SK-N-SH (cell line): ENCODE data around the gene GRXCR2. TPM values are rescaled to one million over a fixed set of nuclear protein-coding genes. Genes with fewer than 3 reads are reported as not detected.

Experiments used
- CTCF ChIA-PET: fragments of 300-600, 350-600 bp; formaldehyde crosslinking; extraction: SDS; loops from one replicate; lab custom pipeline; 2021; lab: Yijun Ruan, JAX
- POLR2A ChIA-PET: fragments of 350-600 bp; sonication (Branson Sonifier 250); formaldehyde crosslinking; extraction: SDS; loops from one replicate; lab custom pipeline; 2020; ENCODE audit warnings: antibody characterized with exemption, inconsistent platforms; lab: Yijun Ruan, JAX
- DNase-seq: peaks from one replicate; pipeline ENCODE4 v3.0.0; 2012
- H2AFZ ChIP-seq: fragments of 200-600 bp; sonication (generic); 2 replicates; pipeline ENCODE4 v1.8.1; 2016; ENCODE audit warnings: antibody characterized with exemption, mild to moderate bottlenecking, low read depth
- H3F3A ChIP-seq: fragments of 200-600 bp; sonication (generic); replicated peaks from 2 replicates; pipeline ENCODE3; 2016; ENCODE audit warnings: antibody characterized with exemption, mild to moderate bottlenecking; ENCODE audit not compliant: insufficient read depth
- H3K27ac ChIP-seq, 2 experiments: fragments of 200-500 bp in 1 of 2; fragments of 200-600 bp in 1 of 2; sonication (Bioruptor generic) in 1 of 2; sonication (generic), shearing (Covaris generic) in 1 of 2; 2 replicates each; pipeline versions ENCODE4 v1.5.1 to v1.6.1; 2014 to 2016; ENCODE audit warnings: low read depth in 2 of 2, inconsistent platforms in 1 of 2, low read length in 1 of 2, mild to moderate bottlenecking in 1 of 2, mixed read lengths in 1 of 2
- H3K27me3 ChIP-seq: fragments of 200-600 bp; sonication (generic), shearing (Covaris generic); 2 replicates; pipeline ENCODE4 v1.6.1; 2016; ENCODE audit warnings: mixed run types; ENCODE audit not compliant: insufficient read depth
- H3K36me3 ChIP-seq, 2 experiments: fragments of 200-500 bp in 1 of 2; fragments of 200-600 bp in 1 of 2; sonication (Bioruptor generic) in 1 of 2; sonication (generic) in 1 of 2; replicated peaks in 1 of 2; 2 replicates each; pipeline versions ENCODE3 to v1.5.1; 2014 to 2016; ENCODE audit warnings: low read length in 1 of 2, mild to moderate bottlenecking in 1 of 2; ENCODE audit not compliant: insufficient read depth in 2 of 2, control insufficient read depth in 1 of 2
- H3K4me1 ChIP-seq, 2 experiments: fragments of 200-500 bp in 1 of 2; fragments of 200-600 bp in 1 of 2; sonication (Bioruptor generic) in 1 of 2; sonication (generic), shearing (Covaris generic) in 1 of 2; 2 replicates each; pipeline versions ENCODE4 v1.5.1 to v1.6.1; 2014 to 2016; ENCODE audit warnings: low read depth in 1 of 2, low read length in 1 of 2, mixed run types in 1 of 2; ENCODE audit not compliant: insufficient read depth in 2 of 2, control insufficient read depth in 1 of 2
- H3K4me2 ChIP-seq: fragments of 200-600 bp; sonication (generic), shearing (Covaris generic); 2 replicates; pipeline ENCODE4 v1.6.1; 2017; ENCODE audit warnings: mixed run types
- H3K4me3 ChIP-seq, 2 experiments: fragments of 200-500 bp in 1 of 2; fragments of 200-600 bp in 1 of 2; sonication (Bioruptor generic) in 1 of 2; sonication (generic), shearing (Covaris generic) in 1 of 2; 2 replicates each; pipeline versions ENCODE4 v1.5.1 to v1.8.1; 2014 to 2016; ENCODE audit warnings: low read depth in 2 of 2, inconsistent platforms in 1 of 2, low read length in 1 of 2, mild to moderate bottlenecking in 1 of 2, mixed read lengths in 1 of 2, moderate library complexity in 1 of 2
- H3K79me2 ChIP-seq: fragments of 200-600 bp; sonication (generic); 2 replicates; pipeline ENCODE4 v1.8.1; 2017; ENCODE audit warnings: mild to moderate bottlenecking; ENCODE audit not compliant: insufficient read depth
- H3K9ac ChIP-seq: fragments of 200-600 bp; sonication (generic); 2 replicates; pipeline ENCODE4 v1.6.1; 2017; ENCODE audit warnings: mixed run types
- H3K9me2 ChIP-seq: fragments of 200-600 bp; sonication (generic); 2 replicates; pipeline ENCODE4 v1.6.1; 2017; ENCODE audit warnings: mixed run types
- H3K9me3 ChIP-seq: fragments of 200-600 bp; sonication (generic); 2 replicates; pipeline ENCODE4 v1.6.1; 2017; ENCODE audit warnings: mixed run types, mild to moderate bottlenecking, moderate library complexity
- H4K20me1 ChIP-seq: fragments of 200-600 bp; sonication (generic); 2 replicates; pipeline ENCODE4 v1.6.1; 2017; ENCODE audit warnings: mild to moderate bottlenecking, mixed run types; ENCODE audit not compliant: insufficient read depth
- CTCF ChIP-seq: fragments of 200-600 bp; sonication (generic); IDR thresholded peaks from 2 replicates; pipeline ENCODE4 v1.6.1; 2017; ENCODE audit warnings: antibody characterized with exemption, mild to moderate bottlenecking, moderate library complexity
- FOSL2 ChIP-seq: IDR thresholded peaks from 2 replicates; pipeline ENCODE4 v1.4.0; 2012; ENCODE audit warnings: low read depth, mild to moderate bottlenecking, moderate library complexity, borderline replicate concordance
- FOXJ3 ChIP-seq: sonication (generic); formaldehyde crosslinking; IDR thresholded peaks from 2 replicates; pipeline ENCODE4 v1.5.1; 2020; ENCODE audit warnings: mild to moderate bottlenecking, missing genetic modification reagents
- JUND ChIP-seq: IDR thresholded peaks from 2 replicates; pipeline ENCODE4 v1.4.0; 2012
- POLR2AphosphoS5 ChIP-seq: IDR thresholded peaks from 2 replicates; pipeline ENCODE4 v1.6.1; 2012; ENCODE audit warnings: low read depth, low read length
- RAD21 ChIP-seq: IDR thresholded peaks from 2 replicates; pipeline ENCODE4 v1.6.1; 2012; ENCODE audit warnings: mild to moderate bottlenecking, low read length
- RFX5 ChIP-seq: IDR thresholded peaks from 2 replicates; pipeline ENCODE4 v1.6.1; 2012; ENCODE audit warnings: mild to moderate bottlenecking, improper control_type of control experiment, low read length
- RXRA ChIP-seq: IDR thresholded peaks from 2 replicates; pipeline ENCODE4 v1.4.0; 2012; ENCODE audit warnings: low read depth, mild to moderate bottlenecking, borderline replicate concordance
- TAF1 ChIP-seq: IDR thresholded peaks from 2 replicates; pipeline ENCODE4 v1.6.1; 2012; ENCODE audit warnings: low read depth, mild to moderate bottlenecking, low read length, moderate library complexity, borderline replicate concordance
- TCF12 ChIP-seq: IDR thresholded peaks from 2 replicates; pipeline ENCODE4 v1.4.0; 2012
- USF2 ChIP-seq: fragments of 150-350 bp; IDR thresholded peaks from 2 replicates; pipeline ENCODE4 v1.6.1; 2017; ENCODE audit warnings: antibody characterized with exemption, low read length, low read depth, borderline replicate concordance
- YY1 ChIP-seq: IDR thresholded peaks from 2 replicates; pipeline ENCODE4 v1.4.0; 2012; ENCODE audit warnings: low read depth, mild to moderate bottlenecking
- WGBS: methylation state at CpG from one replicate; pipeline ENCODE4 v1.1.6; 2017; ENCODE audit warnings: low lambda C conversion rate; 5-methylcytosine and 5-hydroxymethylcytosine counted together
- polyA plus RNA-seq, 3 experiments: library from polyadenylated mRNA; depleted of rRNA; stranded (reverse); fragments of >200 nt; gene quantifications; 2 replicates each; pipeline ENCODE4 v1.2.3, GENCODE V29; 2012
- TF ChIP-seq, protein P1 (sequence below): IDR thresholded peaks from 2 replicates; pipeline ENCODE4 v1.6.1; 2012; ENCODE audit warnings: mild to moderate bottlenecking, low read depth, low read length, moderate library complexity
- TF ChIP-seq, protein P2 (sequence below): IDR thresholded peaks from 2 replicates; pipeline ENCODE4 v1.4.0; 2012; ENCODE audit warnings: low read depth

GRXCR2 gene
- polyA plus RNA-seq, 1 of the 3 experiments (the other 2 are of a cell fraction) = not detected

DNA sequence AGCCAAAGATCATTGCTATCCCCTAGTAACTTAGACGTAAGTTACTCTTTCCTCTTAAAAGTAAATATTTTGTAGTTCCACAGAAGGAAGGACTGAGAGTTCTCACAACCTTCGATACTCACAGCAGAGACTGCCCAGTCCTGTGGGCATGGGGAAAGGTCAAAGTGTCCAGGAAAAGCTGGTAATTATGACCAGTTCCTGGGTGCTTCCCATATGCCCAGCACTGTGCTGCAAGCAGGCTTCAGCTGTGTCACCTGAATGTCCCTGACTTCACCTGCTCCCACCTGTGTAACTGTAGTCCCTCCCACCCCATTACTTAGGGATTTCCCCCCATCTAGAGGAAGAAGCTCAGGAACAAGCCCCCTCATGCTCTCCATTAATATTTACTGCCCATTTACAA is 45.6 kb upstream of the GRXCR2 start:
- TF ChIP-seq, protein P1, sequence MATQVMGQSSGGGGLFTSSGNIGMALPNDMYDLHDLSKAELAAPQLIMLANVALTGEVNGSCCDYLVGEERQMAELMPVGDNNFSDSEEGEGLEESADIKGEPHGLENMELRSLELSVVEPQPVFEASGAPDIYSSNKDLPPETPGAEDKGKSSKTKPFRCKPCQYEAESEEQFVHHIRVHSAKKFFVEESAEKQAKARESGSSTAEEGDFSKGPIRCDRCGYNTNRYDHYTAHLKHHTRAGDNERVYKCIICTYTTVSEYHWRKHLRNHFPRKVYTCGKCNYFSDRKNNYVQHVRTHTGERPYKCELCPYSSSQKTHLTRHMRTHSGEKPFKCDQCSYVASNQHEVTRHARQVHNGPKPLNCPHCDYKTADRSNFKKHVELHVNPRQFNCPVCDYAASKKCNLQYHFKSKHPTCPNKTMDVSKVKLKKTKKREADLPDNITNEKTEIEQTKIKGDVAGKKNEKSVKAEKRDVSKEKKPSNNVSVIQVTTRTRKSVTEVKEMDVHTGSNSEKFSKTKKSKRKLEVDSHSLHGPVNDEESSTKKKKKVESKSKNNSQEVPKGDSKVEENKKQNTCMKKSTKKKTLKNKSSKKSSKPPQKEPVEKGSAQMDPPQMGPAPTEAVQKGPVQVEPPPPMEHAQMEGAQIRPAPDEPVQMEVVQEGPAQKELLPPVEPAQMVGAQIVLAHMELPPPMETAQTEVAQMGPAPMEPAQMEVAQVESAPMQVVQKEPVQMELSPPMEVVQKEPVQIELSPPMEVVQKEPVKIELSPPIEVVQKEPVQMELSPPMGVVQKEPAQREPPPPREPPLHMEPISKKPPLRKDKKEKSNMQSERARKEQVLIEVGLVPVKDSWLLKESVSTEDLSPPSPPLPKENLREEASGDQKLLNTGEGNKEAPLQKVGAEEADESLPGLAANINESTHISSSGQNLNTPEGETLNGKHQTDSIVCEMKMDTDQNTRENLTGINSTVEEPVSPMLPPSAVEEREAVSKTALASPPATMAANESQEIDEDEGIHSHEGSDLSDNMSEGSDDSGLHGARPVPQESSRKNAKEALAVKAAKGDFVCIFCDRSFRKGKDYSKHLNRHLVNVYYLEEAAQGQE = no peak
- TF ChIP-seq TAF1 (no peak), RFX5 (no peak), TCF12 (no peak), RAD21 (no peak), POLR2AphosphoS5 (no peak), CTCF (no peak), FOSL2 (no peak), FOXJ3 (CRISPR knock-in tag) (no peak), USF2 (no peak), RXRA (no peak), JUND (no peak), YY1 (no peak)
- TF ChIP-seq, protein P2, sequence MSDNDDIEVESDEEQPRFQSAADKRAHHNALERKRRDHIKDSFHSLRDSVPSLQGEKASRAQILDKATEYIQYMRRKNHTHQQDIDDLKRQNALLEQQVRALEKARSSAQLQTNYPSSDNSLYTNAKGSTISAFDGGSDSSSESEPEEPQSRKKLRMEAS = no peak
- no peak overlapping the region for H2AFZ ChIP-seq
- H3K4me1 ChIP-seq = peaks cover 0 to 7% of the 10 kb centered on the region in 2 experiments; a peak in 1 of 4 replicates
- no peak overlapping the region for H3K4me3 ChIP-seq
- H3F3A ChIP-seq = no peaks in the 10 kb centered on the region
- no peaks in the 10 kb centered on the region for H3K36me3 ChIP-seq
- no peak overlapping the region for H3K27ac ChIP-seq
- no peak for DNase-seq
- H3K79me2 ChIP-seq = no peaks in the 10 kb centered on the region
- no peaks in the 10 kb centered on the region for H4K20me1 ChIP-seq
- ChIA-PET CTCF (interaction anchor here (1.3 kb wide), 1 partner anchor 20 kb away, joined by 4 read pairs; no protein-coding TSS in a partner anchor), POLR2A (no interaction called here)
- no peaks in the 10 kb centered on the region for H3K9me2 ChIP-seq
- WGBS = 96% methylated on average over 2 of the region's 2 CpGs
- H3K27me3 ChIP-seq = no peaks in the 10 kb centered on the region
- H3K9me3 ChIP-seq = no peaks in the 10 kb centered on the region
- no peak overlapping the region for H3K9ac ChIP-seq
- H3K4me2 ChIP-seq = no peak overlapping the region
